Rectal smooth muscle tissue (tissue), 1 donor: ENCODE results near the gene CIITA.

Source experiments
- H3K27ac ChIP-seq: one replicate; pipeline ENCODE4 v1.7.0; 2013; ENCODE audit warnings: low read depth, low read length, inconsistent platforms
- H3K27me3 ChIP-seq: one replicate; pipeline ENCODE4 v1.7.0; 2013; ENCODE audit warnings: low read length; ENCODE audit not compliant: control insufficient read depth, insufficient read depth
- H3K36me3 ChIP-seq: one replicate; pipeline ENCODE4 v1.7.0; 2013; ENCODE audit warnings: low read length; ENCODE audit not compliant: control insufficient read depth, insufficient read depth
- H3K4me1 ChIP-seq: one replicate; pipeline ENCODE4 v1.7.0; 2013; ENCODE audit warnings: low read length; ENCODE audit not compliant: control insufficient read depth, insufficient read depth
- H3K4me3 ChIP-seq: one replicate; pipeline ENCODE4 v1.7.0; 2013; ENCODE audit warnings: low read length
- H3K9ac ChIP-seq: one replicate; pipeline ENCODE4 v1.7.0; 2013; ENCODE audit warnings: low read length

Gene CIITA

GRCh38 chr16:10947211-10947787 is 70.3 kb downstream of the CIITA start:
- Histone ChIP-seq H3K27ac (no peak overlapping the region), H3K27me3 (no peaks in the 10 kb centered on the region), H3K4me1 (peaks cover 23% of the 10 kb centered on the region), H3K4me3 (no peak overlapping the region), H3K36me3 (no peaks in the 10 kb centered on the region), H3K9ac (no peak overlapping the region)

GRCh38 chr16:10949424-10949970 is 72.5 kb downstream of the CIITA start:
- Histone ChIP-seq H3K9ac (no peak overlapping the region), H3K27me3 (no peaks in the 10 kb centered on the region), H3K4me3 (no peak overlapping the region), H3K4me1 (peaks cover 17% of the 10 kb centered on the region), H3K36me3 (no peaks in the 10 kb centered on the region), H3K27ac (no peak overlapping the region)

GRCh38 chr16:10950393-10950792 is 73.4 kb downstream of the CIITA start:
- Histone ChIP-seq H3K9ac (no peak overlapping the region), H3K27ac (no peak overlapping the region), H3K27me3 (no peaks in the 10 kb centered on the region), H3K36me3 (no peaks in the 10 kb centered on the region), H3K4me1 (peaks cover 14% of the 10 kb centered on the region), H3K4me3 (no peak overlapping the region)

GRCh38 chr16:10951026-10951425 is 74.0 kb downstream of the CIITA start:
- Histone ChIP-seq H3K27ac (no peak overlapping the region), H3K9ac (peak overlapping the region; percentile 16), H3K4me3 (no peak overlapping the region), H3K36me3 (no peaks in the 10 kb centered on the region), H3K27me3 (no peaks in the 10 kb centered on the region), H3K4me1 (peaks cover 8% of the 10 kb centered on the region)

- Histone ChIP-seq H3K9ac (no peak overlapping the region), H3K4me1 (peaks cover 5% of the 10 kb centered on the region)
These were observed 77.9 kb downstream of the CIITA start for GRCh38 chr16:10954903-10955302.

GRCh38 chr16:10957771-10958482 is 80.9 kb downstream of the CIITA start:
- Histone ChIP-seq H3K27me3 (no peaks in the 10 kb centered on the region), H3K4me3 (no peak overlapping the region), H3K27ac (no peak overlapping the region)

More at GRCh38 chr16:10954903-10955302, 77.9 kb downstream of the CIITA start:
- no peaks in the 10 kb centered on the region for H3K27me3 ChIP-seq
- H3K27ac ChIP-seq: no peak overlapping the region
- H3K36me3 ChIP-seq: no peaks in the 10 kb centered on the region
- no peak overlapping the region for H3K4me3 ChIP-seq

GRCh38 chr16:10959161-10959560 is 82.2 kb downstream of the CIITA start:
- Histone ChIP-seq H3K27me3 (no peaks in the 10 kb centered on the region), H3K27ac (no peak overlapping the region), H3K36me3 (peaks cover 4% of the 10 kb centered on the region), H3K4me1 (peaks cover 4% of the 10 kb centered on the region), H3K4me3 (no peak overlapping the region), H3K9ac (no peak overlapping the region)

More at GRCh38 chr16:10957771-10958482, 80.9 kb downstream of the CIITA start:
- H3K4me1 ChIP-seq: peaks cover 4% of the 10 kb centered on the region
- H3K36me3 ChIP-seq: no peaks in the 10 kb centered on the region
- H3K9ac ChIP-seq: no peak overlapping the region

GRCh38 chr16:10961231-10961630 is 84.2 kb downstream of the CIITA start:
- H3K9ac ChIP-seq: no peak overlapping the region
- H3K4me1 ChIP-seq: peaks cover 4% of the 10 kb centered on the region
- no peaks in the 10 kb centered on the region for H3K27me3 ChIP-seq
- peak overlapping the region; percentile 56 for H3K27ac ChIP-seq
- H3K4me3 ChIP-seq: no peak overlapping the region
- peaks cover 4% of the 10 kb centered on the region for H3K36me3 ChIP-seq

GRCh38 chr16:10964039-10964890 is 87.3 kb downstream of the CIITA start:
- Histone ChIP-seq H3K4me1 (peaks cover 4% of the 10 kb centered on the region), H3K4me3 (peak overlapping the region; percentile 1), H3K36me3 (peaks cover 4% of the 10 kb centered on the region), H3K27me3 (no peaks in the 10 kb centered on the region), H3K27ac (peak overlapping the region; percentile 2), H3K9ac (no peak overlapping the region)

- Histone ChIP-seq H3K36me3 (peaks cover 4% of the 10 kb centered on the region), H3K4me1 (peaks cover 4% of the 10 kb centered on the region), H3K4me3 (no peak overlapping the region), H3K27ac (no peak overlapping the region), H3K27me3 (no peaks in the 10 kb centered on the region), H3K9ac (no peak overlapping the region)
These were observed 87.9 kb downstream of the CIITA start for GRCh38 chr16:10964891-10965326.

- H3K36me3 ChIP-seq: peaks cover 4% of the 10 kb centered on the region
- H3K27me3 ChIP-seq: no peaks in the 10 kb centered on the region
- no peak overlapping the region for H3K4me3 ChIP-seq
- peaks cover 4% of the 10 kb centered on the region for H3K4me1 ChIP-seq
- no peak overlapping the region for H3K27ac ChIP-seq
- no peak overlapping the region for H3K9ac ChIP-seq
These were observed 88.5 kb downstream of the CIITA start for GRCh38 chr16:10965440-10966061.

GRCh38 chr16:10966129-10966528 is 89.1 kb downstream of the CIITA start:
- Histone ChIP-seq H3K36me3 (peaks cover 6% of the 10 kb centered on the region), H3K9ac (no peak overlapping the region), H3K4me3 (no peak overlapping the region), H3K27me3 (no peaks in the 10 kb centered on the region), H3K4me1 (no peaks in the 10 kb centered on the region), H3K27ac (no peak overlapping the region)
